Gastroesophageal sphincter (tissue), 4 donors: ENCODE measurements around the gene RPTOR. TPM values are rescaled to one million over a fixed set of nuclear protein-coding genes. Genes with fewer than 3 reads are reported as not detected.
A peak's percentile ranks its signal among the peaks of the same experiment; 100 is the strongest.

Source experiments
- ATAC-seq: fragments of 150-250 bp; one replicate; pipeline ENCODE4 v1.9.1; 2016; ENCODE audit warnings: mild to moderate bottlenecking, moderate library complexity
- H3K27ac ChIP-seq, 4 donors: fragments of 200-600 bp; sonication (generic) in 3 of 4; 1 replicate in 3 of 4; 2 replicates in 1 of 4; pipeline ENCODE4 v1.5.1; 2016 to 2019
- H3K27me3 ChIP-seq: fragments of 200-600 bp; sonication (generic); one replicate; pipeline ENCODE4 v1.5.1; 2019
- H3K36me3 ChIP-seq, 2 donors: fragments of 200-600 bp; sonication (generic); one replicate each; pipeline ENCODE4 v1.5.1; 2019; ENCODE audit warnings: control low read depth in 1 of 2
- H3K4me1 ChIP-seq, 3 donors: fragments of 200-600 bp; sonication (generic); 1 replicate in 2 of 3; 2 replicates in 1 of 3; pipeline ENCODE4 v1.5.1; 2016 to 2019; ENCODE audit warnings: control low read depth in 2 of 3
- H3K4me3 ChIP-seq, 2 donors: fragments of 200-600 bp; sonication (generic); one replicate each; pipeline ENCODE4 v1.5.1; 2019; ENCODE audit warnings: mild to moderate bottlenecking in 1 of 2, moderate library complexity in 1 of 2
- H3K9me3 ChIP-seq, 3 donors: fragments of 200-600 bp; sonication (generic); one replicate each; pipeline ENCODE4 v1.5.1; 2017 to 2019; ENCODE audit warnings: control low read depth in 2 of 3
- CTCF ChIP-seq, 4 experiments: fragments of 200-600 bp in 2 of 4; fragments of 450-650 bp in 2 of 4; sonication (generic) in 1 of 4; IDR thresholded peaks; one replicate each; pipeline ENCODE4 v1.5.1; 2017 to 2019; ENCODE audit warnings: antibody characterized with exemption in 4 of 4, mild to moderate bottlenecking in 2 of 4, moderate library complexity in 2 of 4
- EP300 ChIP-seq: sonication (generic); formaldehyde crosslinking; IDR thresholded peaks from one replicate; pipeline ENCODE4 v1.6.1; 2017; ENCODE audit warnings: antibody characterized with exemption, mild to moderate bottlenecking
- POLR2A ChIP-seq, 2 donors: fragments of 450-650 bp; IDR thresholded peaks; one replicate each; pipeline ENCODE4 v1.6.1; 2017; ENCODE audit warnings: antibody characterized with exemption in 2 of 2, mild to moderate bottlenecking in 2 of 2, moderate library complexity in 1 of 2
- POLR2AphosphoS5 ChIP-seq: sonication (generic); formaldehyde crosslinking; IDR thresholded peaks from one replicate; pipeline ENCODE4 v1.6.1; 2017; ENCODE audit warnings: antibody characterized with exemption
- WGBS, 2 donors: methylation state at CpG; one replicate each; pipeline ENCODE4 v1.1.5; 2018; ENCODE audit warnings: low coverage in 1 of 2; 5-methylcytosine and 5-hydroxymethylcytosine counted together
- total RNA-seq, 4 donors: library from RNA; depleted of rRNA; stranded (reverse); fragments of >200 nt; gene quantifications; one replicate each; pipeline ENCODE4 v1.1.0, GENCODE V29; 2016

Gene RPTOR
- total RNA-seq, 4 donors from 2014 or later: 25.7 to 56.8 (median 39.7) TPM

DNA sequence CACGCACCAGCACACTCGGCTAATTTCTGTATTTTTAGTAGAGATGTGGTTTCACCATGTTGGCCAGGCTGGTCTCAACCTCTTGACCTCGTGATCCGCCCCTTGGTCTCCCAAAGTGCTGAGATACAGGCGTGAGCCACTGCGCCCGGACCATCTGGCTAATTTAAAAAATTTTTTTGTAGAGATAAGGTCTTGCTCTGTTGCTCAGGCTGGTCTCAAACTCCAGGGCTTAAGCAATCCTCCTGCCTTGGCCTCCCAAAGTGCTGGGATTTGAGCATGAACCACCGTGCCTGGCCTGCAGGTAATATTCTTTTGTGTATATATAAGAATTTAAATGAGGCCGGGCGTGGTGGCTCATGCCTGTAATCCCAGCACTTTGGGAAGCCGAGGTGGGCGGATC, 115.0 kb downstream of the RPTOR start:
- TF ChIP-seq POLR2AphosphoS5 (no peak), CTCF (IDR thresholded peaks at IDR 0.05) (no peak), EP300 (no peak)
- no peak overlapping the region for H3K4me3 ChIP-seq
- H3K36me3 ChIP-seq: no peaks in the 10 kb centered on the region
- H3K27ac ChIP-seq: no peak overlapping the region
- H3K27me3 ChIP-seq: no peaks in the 10 kb centered on the region
- peaks cover 0 to 20% (median 0%) of the 10 kb centered on the region in 3 donors for H3K4me1 ChIP-seq
- ATAC-seq: no peak
- peaks cover 0 to 11% (median 0%) of the 10 kb centered on the region in 3 donors for H3K9me3 ChIP-seq
- WGBS, 2 donors: 93 to 100% methylated on average over 2 to 7 of the region's 12 CpGs

DNA sequence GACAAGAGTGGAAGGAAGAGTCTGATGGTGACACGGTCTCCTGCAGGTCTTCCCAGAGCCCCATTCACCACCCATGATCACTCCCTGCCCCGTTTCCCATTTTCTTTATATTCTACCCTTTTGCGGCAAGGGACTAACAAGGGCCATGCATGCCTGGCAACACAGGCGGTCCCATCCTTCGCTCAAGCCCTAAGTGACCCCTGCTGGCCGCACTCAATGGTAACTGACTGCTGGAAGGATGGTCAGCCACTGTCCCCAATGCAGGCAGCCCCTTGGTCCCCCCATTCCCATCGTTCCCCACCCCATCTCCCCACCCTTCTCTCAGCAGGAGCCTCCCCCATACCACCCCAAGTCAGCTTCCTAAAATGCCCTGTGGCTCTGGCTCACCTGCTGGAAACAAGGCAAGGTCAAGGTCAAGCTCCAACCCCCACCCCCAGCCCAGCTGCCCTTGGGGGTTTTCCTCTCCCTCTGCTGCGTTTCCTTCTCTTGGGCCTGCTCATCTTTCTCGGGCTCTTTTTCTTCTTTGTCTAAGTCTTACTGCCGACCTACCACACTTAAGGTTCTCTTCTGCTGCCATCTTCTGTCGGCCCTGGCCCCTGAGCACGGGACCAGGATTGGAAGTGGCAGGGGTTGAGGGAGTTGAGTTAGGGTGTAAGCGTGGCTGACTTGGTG, 116.0 kb downstream of the RPTOR start:
- H3K27me3 ChIP-seq: no peaks in the 10 kb centered on the region
- peaks cover 0 to 25% (median 3%) of the 10 kb centered on the region in 3 donors for H3K4me1 ChIP-seq
- no peak overlapping the region for H3K27ac ChIP-seq
- no peaks in the 10 kb centered on the region for H3K36me3 ChIP-seq
- no peak for TF ChIP-seq POLR2A (IDR thresholded peaks at IDR 0.05)
- TF ChIP-seq CTCF (IDR thresholded peaks at IDR 0.05): no peak
- no peak for TF ChIP-seq EP300
- no peak for TF ChIP-seq POLR2AphosphoS5
- H3K9me3 ChIP-seq: peaks cover 0 to 11% (median 0%) of the 10 kb centered on the region in 3 donors
- 97 to 100% methylated on average over 4 to 5 of the region's 13 CpGs for WGBS, 2 donors
- no peak for ATAC-seq
- no peak overlapping the region for H3K4me3 ChIP-seq

GRCh38 chr17:80662557-80662956, 117.9 kb downstream of the RPTOR start:
- TF ChIP-seq CTCF (IDR thresholded peaks at IDR 0.05) (no peak), POLR2A (IDR thresholded peaks at IDR 0.05) (no peak), EP300 (no peak), POLR2AphosphoS5 (no peak)
- Histone ChIP-seq H3K4me1 (peaks cover 0 to 25% (median 3%) of the 10 kb centered on the region in 3 donors), H3K4me3 (no peak overlapping the region), H3K27me3 (no peaks in the 10 kb centered on the region), H3K27ac (no peak overlapping the region), H3K9me3 (peaks cover 0 to 5% (median 0%) of the 10 kb centered on the region in 3 donors), H3K36me3 (no peaks in the 10 kb centered on the region)
- WGBS, 2 donors: 90 to 93% methylated on average over 3 to 6 of the region's 6 CpGs
- no peak for ATAC-seq

- peak overlapping the region in 3 of 4 donors; percentile 58 to 65 (median 62) for H3K27ac ChIP-seq
- H3K4me3 ChIP-seq: no peak overlapping the region
- no peaks in the 10 kb centered on the region for H3K9me3 ChIP-seq
- peak; percentile 86 for ATAC-seq
- H3K4me1 ChIP-seq: peaks cover 0 to 25% (median 3%) of the 10 kb centered on the region in 3 donors
- TF ChIP-seq POLR2A (IDR thresholded peaks at IDR 0.05) (no peak), CTCF (IDR thresholded peaks at IDR 0.05) (no peak), EP300 (no peak), POLR2AphosphoS5 (no peak)
- H3K27me3 ChIP-seq: no peaks in the 10 kb centered on the region
- 27 to 60% methylated on average over 2 to 3 of the region's 11 CpGs for WGBS, 2 donors
- no peaks in the 10 kb centered on the region for H3K36me3 ChIP-seq
Measured at GRCh38 chr17:80663781-80664206, 119.2 kb downstream of the RPTOR start.

- Histone ChIP-seq H3K4me1 (peaks cover 0 to 25% (median 3%) of the 10 kb centered on the region in 3 donors), H3K4me3 (no peak overlapping the region), H3K36me3 (no peaks in the 10 kb centered on the region), H3K27ac (peak overlapping the region in 3 of 4 donors; percentile 58 to 65 (median 62)), H3K27me3 (no peaks in the 10 kb centered on the region), H3K9me3 (no peaks in the 10 kb centered on the region)
- WGBS, 2 donors: 18 to 28% methylated on average over 7 of the region's 7 CpGs
- no peak for TF ChIP-seq POLR2AphosphoS5
- TF ChIP-seq EP300: no peak
- no peak for TF ChIP-seq CTCF (IDR thresholded peaks at IDR 0.05)
- ATAC-seq: no peak
Measured at GRCh38 chr17:80664217-80664790, 119.7 kb downstream of the RPTOR start.
